K562 (cell line): Measurements from ENCODE around the gene CNOT2. TPM values are rescaled to one million over a fixed set of nuclear protein-coding genes. Genes with fewer than 3 reads are reported as not detected.

Experiments used
- ATAC-seq: fragments of 200-7000 bp; cut with Tn5 transposase; 3 replicates; pipeline ENCODE4 v1.9.1; 2020; ENCODE audit warnings: moderate library complexity
- BruUV-seq: library from RNA; stranded (reverse); fragments of 400-500 nt; replicated peaks from 2 replicates; lab custom pipeline; 2021; lab: Mats Ljungman, UMichigan
- CTCF ChIA-PET: fragments of 300-600 bp; formaldehyde crosslinking; extraction: SDS; loops from one replicate; lab custom pipeline; 2021; ENCODE audit warnings: low intra/inter-chr PET ratio; lab: Yijun Ruan, JAX
- POLR2A ChIA-PET: fragments of 300-600, 350-650 bp; sonication (Branson Sonifier 250); formaldehyde crosslinking; extraction: SDS; loops from one replicate; lab custom pipeline; 2021; ENCODE audit warnings: antibody characterized with exemption, inconsistent platforms; lab: Yijun Ruan, JAX
- DNase-seq, 4 experiments: peaks; one replicate each; pipeline versions ENCODE4 v3.0.0 to v3.0.0-alpha.2; 2011 to 2018; ENCODE audit warnings: low spot score in 3 of 4, mixed read lengths in 3 of 4; ENCODE audit errors: extremely low read depth in 1 of 4
- FAIRE-seq: peaks from 2 replicates; lab custom pipeline; 2011; peaks lifted over from hg19 to GRCh38; lab: Jason Lieb, UNC
- H2AFZ ChIP-seq: 2 replicates; pipeline ENCODE4 v1.6.0; 2011; ENCODE audit warnings: low read depth, low read length, control low read depth, inconsistent platforms
- H3K27ac ChIP-seq: fragments of 200-600 bp; 3 replicates; pipeline ENCODE4 v1.8.0; 2011; ENCODE audit warnings: low read depth, mild to moderate bottlenecking, control low read depth, inconsistent platforms, low read length, moderate library complexity, mixed read lengths; ENCODE audit errors: extremely low read depth
- H3K27me3 ChIP-seq, 2 experiments: fragments of 300-600 bp in 1 of 2; 2 replicates in 1 of 2; 3 replicates in 1 of 2; pipeline versions ENCODE4 v1.6.0 to v1.8.0; 2011; ENCODE audit warnings: inconsistent platforms in 2 of 2, low read length in 2 of 2, mild to moderate bottlenecking in 1 of 2, mixed read lengths in 1 of 2, moderate library complexity in 1 of 2; ENCODE audit not compliant: control insufficient read depth in 2 of 2, insufficient read depth in 2 of 2
- H3K36me3 ChIP-seq: fragments of 300-600 bp; 3 replicates; pipeline ENCODE4 v1.8.0; 2011; ENCODE audit warnings: mild to moderate bottlenecking, low read length, inconsistent platforms; ENCODE audit not compliant: control insufficient read depth, insufficient read depth
- H3K4me1 ChIP-seq, 2 experiments: fragments of 200-600 bp in 1 of 2; replicated peaks in 1 of 2; 2 replicates in 1 of 2; 3 replicates in 1 of 2; pipeline versions ENCODE4 v1.5.1 to v1.8.0; 2011; ENCODE audit warnings: inconsistent platforms in 2 of 2, low read length in 2 of 2, mild to moderate bottlenecking in 1 of 2, mixed read lengths in 1 of 2, moderate library complexity in 1 of 2; ENCODE audit not compliant: control insufficient read depth in 2 of 2, insufficient read depth in 2 of 2
- H3K4me2 ChIP-seq: 2 replicates; pipeline ENCODE4 v1.6.1; 2011; ENCODE audit warnings: low read length, control low read depth, inconsistent platforms, mixed read lengths; ENCODE audit not compliant: insufficient read depth
- H3K4me3 ChIP-seq: fragments of 200-600 bp; sonication (generic), shearing (Covaris generic); 2 replicates; pipeline ENCODE4 v1.5.1; 2016; ENCODE audit warnings: control low read depth, inconsistent platforms
- H3K79me2 ChIP-seq: fragments of 200-600 bp; 3 replicates; pipeline ENCODE4 v1.8.0; 2011; ENCODE audit warnings: low read length, inconsistent platforms; ENCODE audit not compliant: control insufficient read depth, insufficient read depth
- H3K9ac ChIP-seq, 2 experiments: 2 replicates each; pipeline versions ENCODE4 v1.6.0 to v1.6.1; 2011; ENCODE audit warnings: low read depth in 2 of 2, low read length in 2 of 2, control low read depth in 1 of 2, inconsistent platforms in 1 of 2, mild to moderate bottlenecking in 1 of 2, mixed read lengths in 1 of 2; ENCODE audit not compliant: insufficient read depth in 1 of 2
- H3K9me1 ChIP-seq: one replicate; pipeline ENCODE4 v1.6.0; 2011; ENCODE audit warnings: inconsistent platforms, mild to moderate bottlenecking, low read length, moderate library complexity; ENCODE audit not compliant: control insufficient read depth, insufficient read depth
- H3K9me3 ChIP-seq: replicated peaks from 2 replicates; pipeline ENCODE4 v1.5.1; 2011; ENCODE audit warnings: low read depth, low read length, inconsistent platforms; ENCODE audit not compliant: control insufficient read depth, insufficient read depth
- H4K20me1 ChIP-seq: replicated peaks from 2 replicates; pipeline ENCODE4 v1.6.1; 2011; ENCODE audit warnings: low read length, inconsistent platforms, mixed read lengths; ENCODE audit not compliant: control insufficient read depth, insufficient read depth
- EP300 ChIP-seq: IDR thresholded peaks from 2 replicates; pipeline ENCODE4 v1.6.1; 2012; ENCODE audit warnings: low read length, improper control_type of control experiment
- HMGN3 ChIP-seq: IDR thresholded peaks from 2 replicates; pipeline ENCODE4 v1.6.1; 2011; ENCODE audit warnings: borderline replicate concordance, low read depth, mild to moderate bottlenecking, mixed read lengths, low read length; ENCODE audit not compliant: insufficient read length; ENCODE audit errors: extremely low read depth
- POLR3G ChIP-seq: IDR thresholded peaks from 2 replicates; pipeline ENCODE4 v1.6.1; 2011; ENCODE audit not compliant: insufficient read length, insufficient replicate concordance; ENCODE audit errors: extremely low read depth
- PTRF ChIP-seq: fragments of 450-650 bp; IDR thresholded peaks from 2 replicates; pipeline ENCODE4 v1.6.1; 2016; ENCODE audit warnings: mild to moderate bottlenecking, missing genetic modification characterization, missing compliant biosample characterization
- SMARCA5 ChIP-seq: fragments of 450-650 bp; IDR thresholded peaks from 2 replicates; pipeline ENCODE4 v1.6.1; 2016
- WGBS: fragments of 100-300 bp; shearing (Covaris generic); methylation state at CpG from one replicate; pipeline ENCODE4 v1.1.6; 2016; ENCODE audit warnings: low coverage, mixed read lengths; ENCODE audit not compliant: insufficient coverage; ENCODE audit errors: missing lambda C conversion rate; 5-methylcytosine and 5-hydroxymethylcytosine counted together
- in situ Hi-C: fragments of 300-500 bp; cut with MboI; formaldehyde crosslinking; loops from 4 replicates; pipeline ENCODE4 v1.15.0; 2018; ENCODE audit warnings: inconsistent platforms, mixed read lengths
- intact Hi-C: fragments of 100-400 bp; cut with micrococcal nuclease; formaldehyde crosslinking; loops from 2 replicates; pipeline ENCODE4 v1.14.2; 2022
- polyA plus RNA-seq, 8 experiments: library from polyadenylated mRNA; depleted of rRNA in 4 of 8; stranded (reverse) in 5 of 8; unstranded in 3 of 8; fragments of >200 nt; fragmentation: Nextera tagmentation in 2 of 8; fragmentation: Illumina TruSeq in 1 of 8; extraction: Ambion mirVana in 2 of 8; extraction: Trizol in 1 of 8; gene quantifications; 2 replicates each; pipeline versions ENCODE4 v1.2.1 to v1.2.3, GENCODE V29; 2011 to 2014; ENCODE audit warnings: inconsistent platforms in 1 of 8, missing spikeins in 1 of 8
- total RNA-seq, 7 experiments: library from RNA; depleted of rRNA in 6 of 7; stranded (reverse); fragments of >200 nt in 6 of 7; fragmentation: Illumina TruSeq in 2 of 7; extraction: Trizol in 2 of 7; gene quantifications; 2 replicates each; pipeline versions ENCODE4 v1.2.1 to v1.2.3, GENCODE V29; 2011 to 2021; ENCODE audit warnings: low replicate concordance in 1 of 7
- TF ChIP-seq, protein P1 (sequence below): sonication (generic); formaldehyde crosslinking; IDR thresholded peaks from 2 replicates; pipeline ENCODE4 v1.4.0; 2020; ENCODE audit warnings: mild to moderate bottlenecking, missing genetic modification reagents
- TF ChIP-seq, protein P2 (sequence below): fragments of 250-450 bp; sonication (Bioruptor Pico); IDR thresholded peaks from 2 replicates; pipeline ENCODE4 v1.4.0; 2020

The CNOT2 gene
- total and polyA plus RNA-seq, 9 of the 15 experiments (the other 6 are each of a cell fraction or from before 2014, with no cell fraction given): 43.6 to 119 (median 84.4) TPM

DNA sequence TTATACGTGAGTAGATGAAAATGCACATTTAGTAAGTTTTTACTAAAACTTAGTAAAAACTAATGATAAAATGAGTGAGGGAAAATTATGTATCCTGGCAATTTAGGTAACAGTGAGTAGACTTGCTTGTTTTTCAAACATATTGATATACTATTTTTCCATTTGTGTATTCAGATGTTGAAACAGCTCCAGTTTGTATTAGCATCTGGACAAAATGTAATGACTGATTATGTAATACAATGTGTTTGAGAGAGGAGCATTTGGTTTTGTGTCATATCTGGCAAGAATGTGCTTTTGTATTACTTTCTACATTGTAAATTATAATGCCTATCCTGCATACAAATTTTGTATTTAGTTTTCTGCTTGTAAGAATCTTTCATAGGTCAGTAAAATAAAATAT is 5.6 kb downstream of the CNOT2 start:
- Histone ChIP-seq H3K27ac (no peak overlapping the region), H3K4me3 (no peak overlapping the region), H3K9me3 (no peaks in the 10 kb centered on the region), H2AFZ (no peak overlapping the region), H3K4me1 (peaks cover under 1 to 29% of the 10 kb centered on the region in 2 experiments; a peak in 4 of 5 replicates), H4K20me1 (peaks cover 12% of the 10 kb centered on the region; the same call in 1 of the 2 replicates), H3K4me2 (no peak overlapping the region), H3K79me2 (peaks cover 100% of the 10 kb centered on the region), H3K27me3 (no peaks in the 10 kb centered on the region), H3K9ac (no peak overlapping the region), H3K9me1 (no peaks in the 10 kb centered on the region), H3K36me3 (peaks cover 28% of the 10 kb centered on the region)
- no peak for FAIRE-seq
- WGBS: 75% methylated on average over 1 of the region's 1 CpG
- no peak for ATAC-seq
- no peak for DNase-seq
- CTCF ChIA-PET: interaction anchor here (0.6 kb wide), 1 partner anchor 28 kb away, joined by 3 read pairs; no protein-coding TSS in a partner anchor
- in situ Hi-C loops: no loop called here
- POLR2A ChIA-PET: no interaction called here
- intact Hi-C loops: loop anchor here (10.0 kb wide), 1 partner anchor 116 kb away; the partner anchor contains the start of gene KCNMB4
- no TSS peak for BruUV-seq
- TF ChIP-seq, protein P1, sequence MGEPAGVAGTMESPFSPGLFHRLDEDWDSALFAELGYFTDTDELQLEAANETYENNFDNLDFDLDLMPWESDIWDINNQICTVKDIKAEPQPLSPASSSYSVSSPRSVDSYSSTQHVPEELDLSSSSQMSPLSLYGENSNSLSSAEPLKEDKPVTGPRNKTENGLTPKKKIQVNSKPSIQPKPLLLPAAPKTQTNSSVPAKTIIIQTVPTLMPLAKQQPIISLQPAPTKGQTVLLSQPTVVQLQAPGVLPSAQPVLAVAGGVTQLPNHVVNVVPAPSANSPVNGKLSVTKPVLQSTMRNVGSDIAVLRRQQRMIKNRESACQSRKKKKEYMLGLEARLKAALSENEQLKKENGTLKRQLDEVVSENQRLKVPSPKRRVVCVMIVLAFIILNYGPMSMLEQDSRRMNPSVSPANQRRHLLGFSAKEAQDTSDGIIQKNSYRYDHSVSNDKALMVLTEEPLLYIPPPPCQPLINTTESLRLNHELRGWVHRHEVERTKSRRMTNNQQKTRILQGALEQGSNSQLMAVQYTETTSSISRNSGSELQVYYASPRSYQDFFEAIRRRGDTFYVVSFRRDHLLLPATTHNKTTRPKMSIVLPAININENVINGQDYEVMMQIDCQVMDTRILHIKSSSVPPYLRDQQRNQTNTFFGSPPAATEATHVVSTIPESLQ (CRISPR knock-in tag): no peak
- TF ChIP-seq EP300: no peak
- no peak for TF ChIP-seq PTRF (tag)
- TF ChIP-seq HMGN3: no peak
- no peak for TF ChIP-seq POLR3G
- TF ChIP-seq SMARCA5: no peak
- TF ChIP-seq, protein P2, sequence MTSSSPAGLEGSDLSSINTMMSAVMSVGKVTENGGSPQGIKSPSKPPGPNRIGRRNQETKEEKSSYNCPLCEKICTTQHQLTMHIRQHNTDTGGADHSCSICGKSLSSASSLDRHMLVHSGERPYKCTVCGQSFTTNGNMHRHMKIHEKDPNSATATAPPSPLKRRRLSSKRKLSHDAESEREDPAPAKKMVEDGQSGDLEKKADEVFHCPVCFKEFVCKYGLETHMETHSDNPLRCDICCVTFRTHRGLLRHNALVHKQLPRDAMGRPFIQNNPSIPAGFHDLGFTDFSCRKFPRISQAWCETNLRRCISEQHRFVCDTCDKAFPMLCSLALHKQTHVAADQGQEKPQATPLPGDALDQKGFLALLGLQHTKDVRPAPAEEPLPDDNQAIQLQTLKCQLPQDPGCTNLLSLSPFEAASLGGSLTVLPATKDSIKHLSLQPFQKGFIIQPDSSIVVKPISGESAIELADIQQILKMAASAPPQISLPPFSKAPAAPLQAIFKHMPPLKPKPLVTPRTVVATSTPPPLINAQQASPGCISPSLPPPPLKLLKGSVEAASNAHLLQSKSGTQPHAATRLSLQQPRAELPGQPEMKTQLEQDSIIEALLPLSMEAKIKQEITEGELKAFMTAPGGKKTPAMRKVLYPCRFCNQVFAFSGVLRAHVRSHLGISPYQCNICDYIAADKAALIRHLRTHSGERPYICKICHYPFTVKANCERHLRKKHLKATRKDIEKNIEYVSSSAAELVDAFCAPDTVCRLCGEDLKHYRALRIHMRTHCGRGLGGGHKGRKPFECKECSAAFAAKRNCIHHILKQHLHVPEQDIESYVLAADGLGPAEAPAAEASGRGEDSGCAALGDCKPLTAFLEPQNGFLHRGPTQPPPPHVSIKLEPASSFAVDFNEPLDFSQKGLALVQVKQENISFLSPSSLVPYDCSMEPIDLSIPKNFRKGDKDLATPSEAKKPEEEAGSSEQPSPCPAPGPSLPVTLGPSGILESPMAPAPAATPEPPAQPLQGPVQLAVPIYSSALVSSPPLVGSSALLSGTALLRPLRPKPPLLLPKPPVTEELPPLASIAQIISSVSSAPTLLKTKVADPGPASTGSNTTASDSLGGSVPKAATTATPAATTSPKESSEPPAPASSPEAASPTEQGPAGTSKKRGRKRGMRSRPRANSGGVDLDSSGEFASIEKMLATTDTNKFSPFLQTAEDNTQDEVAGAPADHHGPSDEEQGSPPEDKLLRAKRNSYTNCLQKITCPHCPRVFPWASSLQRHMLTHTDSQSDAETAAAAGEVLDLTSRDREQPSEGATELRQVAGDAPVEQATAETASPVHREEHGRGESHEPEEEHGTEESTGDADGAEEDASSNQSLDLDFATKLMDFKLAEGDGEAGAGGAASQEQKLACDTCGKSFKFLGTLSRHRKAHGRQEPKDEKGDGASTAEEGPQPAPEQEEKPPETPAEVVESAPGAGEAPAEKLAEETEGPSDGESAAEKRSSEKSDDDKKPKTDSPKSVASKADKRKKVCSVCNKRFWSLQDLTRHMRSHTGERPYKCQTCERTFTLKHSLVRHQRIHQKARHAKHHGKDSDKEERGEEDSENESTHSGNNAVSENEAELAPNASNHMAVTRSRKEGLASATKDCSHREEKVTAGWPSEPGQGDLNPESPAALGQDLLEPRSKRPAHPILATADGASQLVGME (CRISPR knock-in tag): no peak
